MV-4-11 (cell line): ENCODE measurements around the gene DEXI.
"Not testable (repeated sequence)": the region's sequence is repeated elsewhere in the genome, so short reads cannot be mapped to it uniquely, and the experiment has no call there.

Experiments
- DNase-seq: peaks from one replicate; lab custom pipeline; 2025; lab: John Stamatoyannopoulos, UW

DEXI gene

GRCh38 chr16:10941127-10941933 lies 938 bp downstream of the DEXI start:
- DNase-seq: no peak

- no peak for DNase-seq
Measured at GRCh38 chr16:10940501-10941079, 1.7 kb downstream of the DEXI start.

GRCh38 chr16:10939649-10940234 lies 2.5 kb downstream of the DEXI start:
- DNase-seq: no peak

- peak; percentile 17 for DNase-seq
Measured at GRCh38 chr16:10938796-10939648, 3.2 kb downstream of the DEXI start.

- peak; percentile 21 for DNase-seq
Measured at GRCh38 chr16:10938321-10938720, 3.9 kb downstream of the DEXI start.

- DNase-seq: no peak
Measured at GRCh38 chr16:10937068-10937859, 5.0 kb downstream of the DEXI start.

- no peak for DNase-seq
Measured at GRCh38 chr16:10936272-10936984, 5.8 kb downstream of the DEXI start.

GRCh38 chr16:10935226-10935915 lies 6.9 kb downstream of the DEXI start:
- no peak for DNase-seq

GRCh38 chr16:10934325-10935107 lies 7.8 kb downstream of the DEXI start:
- no peak for DNase-seq

GRCh38 chr16:10933865-10934264 lies 8.4 kb downstream of the DEXI start:
- no peak for DNase-seq

GRCh38 chr16:10932959-10933710 lies 9.1 kb downstream of the DEXI start:
- DNase-seq: peak; percentile 89

GRCh38 chr16:10931977-10932632 lies 10.2 kb downstream of the DEXI start:
- DNase-seq: no peak

- peak; percentile 59 for DNase-seq
Measured at GRCh38 chr16:10931134-10931533, 11.1 kb downstream of the DEXI start.

- no peak for DNase-seq
Measured at GRCh38 chr16:10930755-10931093, 11.5 kb downstream of the DEXI start.

- DNase-seq: no peak
Measured at GRCh38 chr16:10929853-10930754, 12.2 kb downstream of the DEXI start.

GRCh38 chr16:10929097-10929496 lies 13.2 kb downstream of the DEXI start:
- DNase-seq: not testable (repeated sequence)

- DNase-seq: no peak
Measured at GRCh38 chr16:10927497-10928112, 14.7 kb downstream of the DEXI start.
